D721Med (cell line): ENCODE results near the gene PLA2G2C.

ENCODE experiments used
- DNase-seq: peaks from one replicate; pipeline ENCODE4 v3.0.0; 2011; ENCODE audit warnings: low spot score; ENCODE audit not compliant: insufficient read length
- FAIRE-seq: peaks from 2 replicates; lab custom pipeline; 2011; peaks lifted over from hg19 to GRCh38; lab: Jason Lieb, UNC
- TF ChIP-seq, protein P1 (sequence below): IDR thresholded peaks from 2 replicates; pipeline ENCODE4 v1.5.1; 2012; ENCODE audit warnings: mild to moderate bottlenecking, control low read depth; ENCODE audit not compliant: insufficient read depth; ENCODE audit errors: missing control alignments

Gene PLA2G2C

DNA sequence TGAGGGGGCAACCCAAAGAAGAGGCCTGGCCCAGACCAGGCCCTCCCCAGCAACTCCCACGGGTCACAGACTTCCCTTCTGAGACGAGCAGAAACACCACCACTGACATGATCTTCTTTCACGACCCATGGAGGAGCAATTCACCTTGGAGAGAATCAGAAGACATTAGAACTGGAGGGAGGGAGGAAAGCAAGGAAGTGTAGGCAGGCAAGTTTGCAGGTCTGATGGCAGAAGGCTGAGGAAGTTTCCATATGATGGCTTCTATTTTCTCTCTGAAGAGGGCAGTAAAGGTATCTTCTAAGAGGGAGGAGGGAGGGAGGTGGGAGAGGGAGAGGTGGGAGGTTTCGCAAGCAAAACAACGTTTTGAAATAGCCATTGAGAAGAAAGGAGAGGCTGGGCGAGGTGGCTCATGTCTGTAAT is 1.8 kb downstream of the PLA2G2C start:
- TF ChIP-seq, protein P1, sequence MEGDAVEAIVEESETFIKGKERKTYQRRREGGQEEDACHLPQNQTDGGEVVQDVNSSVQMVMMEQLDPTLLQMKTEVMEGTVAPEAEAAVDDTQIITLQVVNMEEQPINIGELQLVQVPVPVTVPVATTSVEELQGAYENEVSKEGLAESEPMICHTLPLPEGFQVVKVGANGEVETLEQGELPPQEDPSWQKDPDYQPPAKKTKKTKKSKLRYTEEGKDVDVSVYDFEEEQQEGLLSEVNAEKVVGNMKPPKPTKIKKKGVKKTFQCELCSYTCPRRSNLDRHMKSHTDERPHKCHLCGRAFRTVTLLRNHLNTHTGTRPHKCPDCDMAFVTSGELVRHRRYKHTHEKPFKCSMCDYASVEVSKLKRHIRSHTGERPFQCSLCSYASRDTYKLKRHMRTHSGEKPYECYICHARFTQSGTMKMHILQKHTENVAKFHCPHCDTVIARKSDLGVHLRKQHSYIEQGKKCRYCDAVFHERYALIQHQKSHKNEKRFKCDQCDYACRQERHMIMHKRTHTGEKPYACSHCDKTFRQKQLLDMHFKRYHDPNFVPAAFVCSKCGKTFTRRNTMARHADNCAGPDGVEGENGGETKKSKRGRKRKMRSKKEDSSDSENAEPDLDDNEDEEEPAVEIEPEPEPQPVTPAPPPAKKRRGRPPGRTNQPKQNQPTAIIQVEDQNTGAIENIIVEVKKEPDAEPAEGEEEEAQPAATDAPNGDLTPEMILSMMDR = no peak
- FAIRE-seq = no peak
- no peak for DNase-seq

DNA sequence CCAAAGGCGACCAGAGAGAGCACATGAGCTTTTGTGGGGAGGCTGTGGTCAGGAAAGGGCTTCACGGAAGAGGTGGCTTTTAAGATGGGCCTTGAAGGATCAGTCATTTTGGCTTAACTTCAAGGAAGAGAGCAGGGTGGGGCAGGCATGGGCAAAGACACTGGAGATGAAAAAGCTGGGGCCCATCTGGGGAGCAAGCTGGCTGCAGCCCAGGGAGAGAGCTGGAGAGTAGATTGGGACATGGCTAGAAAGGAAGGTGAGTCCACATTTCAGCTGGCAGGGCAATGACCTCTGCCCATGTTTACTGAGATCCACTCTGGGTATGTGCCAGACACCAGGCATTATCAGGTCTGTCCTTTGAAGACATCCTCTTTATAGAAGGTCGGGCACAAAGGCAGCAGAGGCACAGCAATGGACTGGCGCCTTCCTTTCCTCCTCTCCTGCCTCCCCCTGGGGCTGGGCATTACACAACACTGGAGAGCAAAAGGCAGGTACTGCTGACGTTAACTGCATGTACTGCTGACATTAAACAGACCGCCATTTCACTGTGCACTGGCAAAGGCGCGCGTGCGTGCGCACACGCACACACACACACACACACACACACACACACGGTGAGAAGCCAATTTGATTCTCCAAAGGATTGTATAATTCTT is 2.6 kb downstream of the PLA2G2C start:
- DNase-seq (no peak), FAIRE-seq (no peak)
- TF ChIP-seq, protein P1 = no peak

DNA sequence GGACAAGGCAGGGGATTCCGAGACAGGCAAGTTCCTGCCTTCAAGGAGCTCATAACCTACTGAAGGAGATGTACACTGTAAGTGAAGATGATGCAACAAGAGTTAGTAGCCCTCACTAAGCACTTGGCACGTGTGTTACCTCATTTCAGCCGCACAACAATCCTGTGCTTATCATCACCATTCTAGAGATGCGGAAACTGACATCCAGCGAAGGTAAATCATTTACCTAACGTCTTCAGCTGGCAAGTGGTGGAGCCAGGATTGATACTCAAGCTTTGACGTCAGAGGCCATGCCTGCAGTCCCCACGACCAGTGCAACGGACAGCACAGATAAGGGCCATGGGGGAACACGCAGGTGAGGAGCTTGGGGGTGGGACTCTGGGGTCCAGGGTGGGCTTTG is 3.3 kb downstream of the PLA2G2C start:
- FAIRE-seq (no peak), DNase-seq (no peak)
- TF ChIP-seq, protein P1 = no peak

DNA sequence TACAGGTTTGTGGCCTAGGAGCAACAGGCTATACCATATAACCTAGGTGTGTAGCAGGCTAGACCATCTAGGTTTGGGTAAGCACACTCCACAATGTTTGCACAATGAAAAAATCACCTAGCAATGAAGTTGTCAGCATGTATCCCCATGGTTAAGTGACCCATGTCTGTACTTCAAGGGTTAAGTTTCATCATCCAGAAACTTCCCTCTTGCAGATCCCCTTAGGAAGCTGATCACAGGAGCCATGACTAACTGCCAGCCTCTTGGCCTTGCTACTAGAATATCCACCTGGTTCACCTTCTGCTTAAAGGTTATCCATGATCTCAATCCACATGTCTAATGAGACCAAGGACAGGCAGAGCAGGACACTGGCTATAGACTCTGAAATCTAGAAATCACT is 3.9 kb downstream of the PLA2G2C start:
- TF ChIP-seq, protein P1 = no peak
- FAIRE-seq (no peak), DNase-seq (no peak)

DNA sequence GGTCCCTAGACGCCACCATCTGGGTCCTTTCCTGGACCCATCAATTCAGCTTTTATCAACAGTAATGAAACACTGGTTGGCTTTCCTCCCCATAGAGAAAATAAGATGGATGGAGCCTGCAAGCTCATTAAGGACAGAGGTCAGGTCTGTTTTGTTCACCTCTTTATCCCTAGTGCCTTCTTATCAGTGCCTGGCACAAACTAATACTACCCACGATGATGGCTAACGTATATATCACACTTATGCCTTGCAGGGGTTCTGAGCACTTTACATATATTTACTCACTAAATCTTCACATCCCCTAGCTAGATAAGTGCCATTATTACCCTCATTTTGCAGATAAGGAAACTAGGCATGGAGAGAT is 5.5 kb downstream of the PLA2G2C start:
- DNase-seq = no peak
- TF ChIP-seq, protein P1 = no peak
- no peak for FAIRE-seq

DNA sequence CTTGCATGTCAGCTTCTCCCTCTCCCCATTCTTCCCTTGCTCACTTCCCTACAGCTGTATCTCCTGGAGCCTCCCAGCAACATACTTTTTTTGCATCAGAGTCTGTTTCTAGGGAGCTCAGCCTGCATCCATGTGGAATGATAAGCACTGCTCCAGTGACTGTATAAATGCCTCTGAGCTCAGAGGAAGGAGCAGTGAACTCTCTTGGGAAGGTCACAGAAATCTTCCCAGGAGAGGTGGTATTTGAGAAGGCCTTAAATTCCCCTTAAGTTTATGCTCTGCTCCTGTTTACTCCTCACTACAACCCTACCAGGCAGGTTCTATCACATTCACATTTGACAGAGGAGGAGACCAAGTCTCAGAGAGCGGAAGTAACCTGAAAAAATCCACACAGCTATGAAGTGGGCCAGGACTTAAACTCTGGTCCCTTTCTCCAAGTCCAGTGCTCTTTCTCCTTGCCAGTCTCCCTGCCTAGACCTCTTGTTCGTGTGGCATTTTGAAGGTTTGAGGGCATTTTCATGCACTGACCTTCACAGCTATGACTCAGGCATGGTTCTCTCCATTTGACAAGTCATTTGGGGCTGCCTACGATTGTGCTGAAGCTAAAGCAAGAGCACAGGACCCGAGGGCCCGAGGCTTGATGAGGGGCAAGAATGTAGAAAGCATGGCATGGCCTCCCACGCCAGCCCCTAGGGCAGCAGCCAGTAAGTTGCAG is 6.0 kb downstream of the PLA2G2C start:
- TF ChIP-seq, protein P1 = no peak
- DNase-seq = no peak
- FAIRE-seq = no peak
